IPS-15b (cell line): ENCODE results near the gene JUND.
A peak's percentile ranks its signal among the peaks of the same experiment; 100 is the strongest.

Experiments
- H3K27me3 ChIP-seq: one replicate; pipeline ENCODE4 v1.6.1; 2013; ENCODE audit warnings: low read length; ENCODE audit not compliant: control insufficient read depth, insufficient read depth
- H3K36me3 ChIP-seq: one replicate; pipeline ENCODE4 v1.6.1; 2013; ENCODE audit warnings: low read length; ENCODE audit not compliant: control insufficient read depth, insufficient read depth
- H3K4me1 ChIP-seq: one replicate; pipeline ENCODE4 v1.6.1; 2013; ENCODE audit warnings: mild to moderate bottlenecking, low read length; ENCODE audit not compliant: control insufficient read depth, insufficient read depth
- H3K4me3 ChIP-seq: one replicate; pipeline ENCODE4 v1.5.1; 2013; ENCODE audit warnings: low read depth, low read length
- H3K9ac ChIP-seq: one replicate; pipeline ENCODE4 v1.6.1; 2013; ENCODE audit warnings: low read depth, mild to moderate bottlenecking, low read length
- H3K9me3 ChIP-seq: one replicate; pipeline ENCODE4 v1.6.1; 2013; ENCODE audit warnings: mild to moderate bottlenecking, low read length; ENCODE audit not compliant: control insufficient read depth, insufficient read depth

The JUND gene

DNA sequence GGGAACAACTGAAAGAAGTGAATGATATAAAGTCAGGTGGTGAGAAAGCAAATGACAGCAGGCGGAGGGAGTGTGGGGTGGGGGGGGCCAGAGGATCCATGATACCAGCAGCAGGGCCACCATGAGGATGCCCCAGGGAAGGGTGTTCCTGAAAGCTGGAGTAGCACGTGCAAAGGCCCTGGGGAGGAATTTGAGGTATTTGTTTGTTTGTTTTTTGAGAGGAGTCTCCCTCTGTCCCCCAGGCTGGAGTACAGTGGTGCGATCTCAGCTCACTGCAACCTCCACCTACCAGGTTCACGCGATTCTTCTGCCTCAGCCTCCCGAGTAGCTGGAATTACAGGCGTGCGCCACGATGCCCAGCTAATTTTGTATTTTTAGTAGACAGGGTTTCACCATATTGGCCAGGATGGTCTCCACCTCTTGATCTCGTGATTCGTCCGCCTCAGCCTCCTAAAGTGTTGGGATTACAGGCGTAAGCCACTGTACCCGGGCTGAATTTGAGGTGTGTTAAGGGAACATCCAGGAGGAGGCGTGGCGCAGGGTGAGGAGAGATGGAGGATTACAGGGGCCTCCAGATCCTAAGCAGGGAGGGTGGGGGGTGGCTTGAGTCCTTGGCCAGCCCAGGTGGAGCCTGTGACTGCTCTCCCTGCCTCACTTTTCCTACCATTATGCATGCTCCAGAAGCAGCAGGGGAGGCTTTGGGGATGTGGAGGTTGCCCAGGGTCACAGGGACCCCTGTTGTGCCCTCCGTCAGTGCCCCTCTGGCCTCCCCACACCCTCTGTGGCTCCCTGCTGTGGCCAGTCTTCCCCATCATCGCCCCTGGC lies 12.4 kb upstream of the JUND start:
- peaks cover 15% of the 10 kb centered on the region for H3K4me1 ChIP-seq
- no peaks in the 10 kb centered on the region for H3K9me3 ChIP-seq
- H3K9ac ChIP-seq = no peak overlapping the region
- H3K27me3 ChIP-seq = no peaks in the 10 kb centered on the region
- no peaks in the 10 kb centered on the region for H3K36me3 ChIP-seq
- peak overlapping the region; percentile 56 for H3K4me3 ChIP-seq

DNA sequence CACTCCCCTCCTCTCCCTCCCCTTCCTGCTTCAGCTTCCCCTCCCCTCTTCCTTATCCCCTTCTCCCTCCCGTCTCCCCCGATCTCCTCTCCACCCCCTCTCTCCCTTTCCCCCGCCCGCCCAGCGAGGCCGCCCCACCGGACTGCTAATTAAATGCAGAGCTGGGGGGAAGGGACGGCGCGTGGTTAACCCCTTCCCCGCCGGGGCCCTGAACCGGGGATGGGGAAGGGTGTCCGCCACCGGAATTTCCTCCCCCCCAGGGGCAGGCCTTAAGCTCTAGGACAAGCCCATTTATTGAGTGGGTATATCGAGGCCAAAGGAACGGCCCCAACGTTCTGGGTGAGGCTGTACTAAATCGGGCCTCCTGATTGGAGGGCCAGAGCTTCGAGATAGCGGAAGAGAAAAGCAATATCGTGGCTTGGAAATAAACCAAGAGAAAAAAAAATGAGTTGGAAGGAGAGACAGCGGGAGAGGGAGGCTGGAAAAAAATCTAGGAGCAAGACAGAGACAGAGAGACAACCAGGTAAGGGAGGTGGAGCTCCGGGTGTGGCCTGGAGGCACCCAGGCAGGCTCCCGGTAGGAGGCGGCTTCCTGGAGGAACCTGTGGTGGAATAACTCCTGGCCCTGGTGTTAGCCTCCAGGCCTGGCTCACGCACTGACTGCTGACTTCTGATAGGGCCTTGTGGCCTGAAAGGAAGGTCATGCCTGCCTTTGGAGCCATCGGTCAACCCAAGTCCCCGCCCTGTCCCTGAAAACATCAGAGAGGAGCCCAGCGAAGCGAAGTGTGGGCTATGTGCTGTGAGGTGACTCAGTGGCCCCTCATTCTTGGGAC lies 11.6 kb upstream of the JUND start:
- no peaks in the 10 kb centered on the region for H3K36me3 ChIP-seq
- no peaks in the 10 kb centered on the region for H3K27me3 ChIP-seq
- no peaks in the 10 kb centered on the region for H3K9me3 ChIP-seq
- H3K9ac ChIP-seq = peak overlapping the region; percentile 26
- peaks cover 15% of the 10 kb centered on the region for H3K4me1 ChIP-seq
- H3K4me3 ChIP-seq = peak overlapping the region; percentile 77

DNA sequence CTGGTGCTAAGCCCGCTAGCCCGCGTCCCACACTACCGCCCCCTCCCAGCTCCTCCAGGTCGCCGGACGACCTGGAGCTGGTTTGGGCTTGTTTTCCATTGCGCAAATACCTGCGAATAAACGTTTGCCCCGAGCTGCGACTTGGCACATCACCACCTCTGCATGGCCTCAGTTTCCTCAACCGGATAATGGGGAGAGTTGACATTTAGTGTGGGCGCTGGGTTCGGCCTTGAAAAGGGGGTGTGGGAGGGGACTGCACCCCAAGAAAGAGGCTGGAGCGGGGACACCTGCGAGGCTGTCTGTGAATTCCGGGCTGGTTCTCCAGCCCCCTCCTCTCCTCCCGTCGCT lies 11.0 kb upstream of the JUND start:
- Histone ChIP-seq H3K4me1 (peaks cover 18% of the 10 kb centered on the region), H3K36me3 (no peaks in the 10 kb centered on the region), H3K9ac (peak overlapping the region; percentile 41), H3K9me3 (no peaks in the 10 kb centered on the region), H3K27me3 (no peaks in the 10 kb centered on the region), H3K4me3 (peak overlapping the region; percentile 77)

GRCh38 chr19:18291590-18292461 lies 10.4 kb upstream of the JUND start:
- Histone ChIP-seq H3K36me3 (no peaks in the 10 kb centered on the region), H3K4me3 (peak overlapping the region; percentile 77), H3K9me3 (no peaks in the 10 kb centered on the region), H3K27me3 (peaks cover 3% of the 10 kb centered on the region), H3K9ac (peak overlapping the region; percentile 41), H3K4me1 (peaks cover 19% of the 10 kb centered on the region)

- Histone ChIP-seq H3K27me3 (peaks cover 8% of the 10 kb centered on the region), H3K9ac (no peak overlapping the region), H3K36me3 (no peaks in the 10 kb centered on the region), H3K4me3 (peak overlapping the region; percentile 77), H3K9me3 (no peaks in the 10 kb centered on the region), H3K4me1 (peaks cover 19% of the 10 kb centered on the region)
Observed at GRCh38 chr19:18291019-18291524, 9.7 kb upstream of the JUND start.

DNA sequence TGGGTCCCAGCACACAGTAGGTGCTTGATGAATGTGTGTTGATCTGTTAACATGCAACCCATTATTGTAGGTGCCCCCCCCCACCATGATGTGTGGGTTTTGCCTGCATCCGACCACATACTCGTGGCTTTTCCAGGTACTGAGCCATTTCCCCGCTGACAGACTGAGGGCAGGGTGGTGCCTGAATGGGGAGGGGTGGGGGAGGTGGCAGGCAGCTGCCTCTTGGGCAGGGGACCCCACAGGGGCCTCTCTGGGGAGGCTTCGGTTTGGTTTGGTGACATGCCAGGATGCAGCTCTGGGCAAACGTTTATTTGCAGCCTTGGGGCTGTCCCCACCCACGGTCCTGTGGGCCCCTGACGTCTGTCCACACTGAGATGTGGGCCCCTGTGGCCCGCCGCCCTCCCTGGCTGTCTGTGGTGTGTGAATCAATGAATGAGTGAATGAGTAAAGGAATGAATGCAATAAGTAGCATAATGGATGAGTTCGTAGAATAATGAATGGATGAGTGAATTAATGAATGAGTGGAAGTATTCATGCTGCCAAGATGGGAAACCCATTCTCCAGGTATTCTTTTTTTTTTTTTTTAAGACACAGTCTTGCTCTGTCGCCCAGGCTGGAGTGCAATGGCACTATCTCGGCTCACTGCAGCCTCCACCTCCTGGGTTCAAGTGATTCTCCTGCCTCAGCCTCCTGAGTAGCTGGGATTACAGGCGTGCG lies 9.0 kb upstream of the JUND start:
- Histone ChIP-seq H3K27me3 (peaks cover 8% of the 10 kb centered on the region), H3K9me3 (no peaks in the 10 kb centered on the region), H3K4me1 (peaks cover 19% of the 10 kb centered on the region), H3K4me3 (no peak overlapping the region), H3K36me3 (no peaks in the 10 kb centered on the region), H3K9ac (no peak overlapping the region)

GRCh38 chr19:18289471-18290301 lies 8.3 kb upstream of the JUND start:
- Histone ChIP-seq H3K4me3 (no peak overlapping the region), H3K9ac (no peak overlapping the region), H3K4me1 (peaks cover 19% of the 10 kb centered on the region), H3K36me3 (no peaks in the 10 kb centered on the region), H3K27me3 (peaks cover 11% of the 10 kb centered on the region), H3K9me3 (no peaks in the 10 kb centered on the region)

GRCh38 chr19:18287836-18288772 lies 6.7 kb upstream of the JUND start:
- peak overlapping the region; percentile 37 for H3K9ac ChIP-seq
- peaks cover 11% of the 10 kb centered on the region for H3K27me3 ChIP-seq
- H3K36me3 ChIP-seq = no peaks in the 10 kb centered on the region
- peaks cover 10% of the 10 kb centered on the region for H3K4me1 ChIP-seq
- peak overlapping the region; percentile 36 for H3K4me3 ChIP-seq
- H3K9me3 ChIP-seq = no peaks in the 10 kb centered on the region

DNA sequence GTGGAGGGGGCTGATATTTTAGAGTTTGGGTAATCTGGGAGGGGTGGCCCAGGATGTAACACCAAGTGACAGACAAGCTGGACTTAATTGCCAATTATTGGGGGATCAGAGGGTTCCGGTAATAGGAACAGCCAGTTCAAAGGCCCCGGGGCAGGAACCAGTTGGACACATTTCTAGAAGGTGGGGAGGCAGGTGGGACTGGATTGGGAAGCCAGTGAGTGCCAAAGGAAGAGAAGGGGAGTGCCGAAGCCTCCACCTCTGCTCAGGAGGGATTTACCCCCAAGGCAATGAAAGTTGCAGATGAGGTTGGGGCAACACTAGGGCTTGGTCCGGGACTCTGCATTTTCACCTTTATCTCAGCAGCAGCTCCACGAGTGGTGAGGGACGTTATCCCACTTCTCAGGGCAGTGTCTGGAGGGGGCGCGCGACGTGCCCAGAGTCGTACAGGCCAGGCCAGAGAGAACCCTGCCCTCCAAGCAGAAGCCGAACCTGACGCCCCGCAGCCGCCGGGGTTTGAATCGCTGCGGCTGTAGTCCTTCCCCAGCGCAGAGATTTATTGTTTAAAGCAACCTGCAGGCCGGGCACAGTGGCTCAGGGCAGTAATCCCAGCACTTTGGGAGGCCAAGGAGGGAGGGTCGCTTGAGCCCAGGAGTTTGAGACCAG lies 5.7 kb upstream of the JUND start:
- H3K27me3 ChIP-seq = peaks cover 11% of the 10 kb centered on the region
- peak overlapping the region; percentile 36 for H3K4me3 ChIP-seq
- H3K4me1 ChIP-seq = peaks cover 10% of the 10 kb centered on the region
- H3K9ac ChIP-seq = peak overlapping the region; percentile 37
- no peaks in the 10 kb centered on the region for H3K9me3 ChIP-seq
- no peaks in the 10 kb centered on the region for H3K36me3 ChIP-seq
